DMS79 (cell line): ENCODE results near the gene WNT2.
"Not testable (repeated sequence)": the region's sequence is repeated elsewhere in the genome, so short reads cannot be mapped to it uniquely, and the experiment has no call there.

Experiments used
- DNase-seq: peaks from one replicate; lab custom pipeline; 2025; lab: John Stamatoyannopoulos, UW

WNT2 gene

DNA sequence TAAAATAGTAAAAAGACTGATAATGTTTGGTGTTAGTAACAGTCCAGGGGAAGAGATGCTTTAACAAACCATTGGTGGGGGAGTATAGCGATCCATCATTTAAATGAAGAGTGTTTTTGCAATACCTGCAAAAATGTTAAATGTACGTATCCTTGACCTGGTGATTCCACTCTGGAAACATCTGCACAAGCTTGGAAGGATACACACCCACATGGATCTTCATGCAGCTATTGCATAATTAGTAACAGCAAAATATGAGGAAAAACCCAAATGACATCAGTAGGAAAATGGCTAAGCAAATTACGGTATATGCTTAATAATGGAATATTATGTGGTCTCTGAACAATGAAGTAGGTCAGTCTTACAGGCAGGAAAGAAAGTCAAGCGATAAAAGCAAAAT, 20.5 kb downstream of the WNT2 start:
- no peak for DNase-seq

GRCh38 chr7:117300506-117300905, 22.4 kb downstream of the WNT2 start:
- DNase-seq: not testable (repeated sequence)

GRCh38 chr7:117297606-117298005, 25.3 kb downstream of the WNT2 start:
- DNase-seq: no peak

- peak; percentile 32 for DNase-seq
These were observed 26.8 kb downstream of the WNT2 start for GRCh38 chr7:117296066-117296465.

DNA sequence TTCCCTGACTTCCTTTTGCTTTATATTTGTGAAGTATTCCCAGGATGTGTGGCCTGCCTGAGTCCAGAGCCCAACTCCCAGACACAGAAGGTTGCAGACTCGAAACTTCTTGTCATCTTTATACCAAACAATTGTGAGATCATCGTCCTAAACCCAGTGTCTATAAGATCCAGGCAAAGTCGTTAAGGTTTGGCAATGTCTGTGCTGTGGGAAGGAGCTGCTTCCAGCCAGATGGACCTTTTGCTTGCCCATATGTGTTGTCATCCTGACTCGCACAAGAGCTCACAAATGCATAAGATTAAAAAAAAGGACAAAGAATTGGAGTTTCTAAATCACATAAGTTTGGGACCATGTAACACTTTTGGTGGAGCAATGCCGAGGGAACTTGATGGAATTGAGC, 37.0 kb downstream of the WNT2 start:
- no peak for DNase-seq

GRCh38 chr7:117284692-117285091, 38.2 kb downstream of the WNT2 start:
- no peak for DNase-seq

- no peak for DNase-seq
These were observed 39.1 kb downstream of the WNT2 start for GRCh38 chr7:117283779-117284178.

DNA sequence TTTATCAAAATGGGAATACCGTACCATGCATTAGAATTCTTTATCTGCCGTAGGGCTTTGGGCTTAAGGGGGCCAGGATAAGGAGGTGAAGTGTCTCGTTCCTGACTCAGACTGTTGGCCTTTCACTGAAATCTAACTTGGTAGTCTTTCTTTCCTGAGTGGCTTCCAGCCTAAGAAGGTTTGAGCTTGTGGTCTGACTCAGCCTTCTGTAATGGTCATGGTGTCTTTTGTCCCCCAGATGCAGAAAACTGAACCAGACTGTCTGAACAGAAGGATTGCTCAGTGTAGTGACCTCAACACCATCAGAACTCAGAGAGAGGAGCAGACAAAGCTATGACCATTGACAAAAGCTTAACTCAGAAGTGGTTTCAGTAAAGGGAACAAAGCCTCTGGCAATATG, 39.5 kb downstream of the WNT2 start:
- DNase-seq: no peak

GRCh38 chr7:117282239-117282812, 40.5 kb downstream of the WNT2 start:
- no peak for DNase-seq

GRCh38 chr7:117281562-117281961, 41.3 kb downstream of the WNT2 start:
- peak; percentile 92 for DNase-seq

DNA sequence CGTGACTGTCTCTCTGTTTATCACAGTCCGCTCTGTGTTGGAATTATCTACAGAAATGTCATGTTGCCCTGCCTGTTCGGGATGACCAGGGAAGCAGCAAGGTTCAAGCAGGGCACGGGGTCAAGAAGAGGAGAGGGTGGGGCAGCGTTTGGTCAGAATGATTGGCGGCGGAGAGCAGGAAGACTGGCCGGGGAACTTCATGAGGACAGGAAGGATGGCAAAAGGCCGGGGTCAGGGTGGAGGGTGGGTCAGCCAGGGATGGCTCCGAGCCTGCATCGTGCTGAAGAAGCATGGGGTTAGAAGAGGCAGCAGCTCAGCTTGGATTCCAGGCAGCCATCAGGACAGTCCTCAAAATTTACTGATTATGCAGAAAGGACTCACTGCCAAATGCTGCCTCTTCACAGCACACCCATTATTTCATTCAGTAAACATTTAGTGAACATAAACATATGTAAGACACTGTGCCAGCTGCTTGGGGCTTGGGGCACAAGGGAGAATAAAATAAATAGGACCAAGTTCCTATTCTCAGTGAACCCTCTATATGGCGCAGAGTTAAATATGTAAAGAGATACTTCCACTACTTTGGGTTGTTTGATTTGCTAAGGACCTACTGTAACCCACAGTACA, 42.8 kb downstream of the WNT2 start:
- no peak for DNase-seq

- DNase-seq: no peak
These were observed 43.7 kb downstream of the WNT2 start for GRCh38 chr7:117279203-117279602.

- no peak for DNase-seq
These were observed 44.8 kb downstream of the WNT2 start for GRCh38 chr7:117278040-117278439.

DNA sequence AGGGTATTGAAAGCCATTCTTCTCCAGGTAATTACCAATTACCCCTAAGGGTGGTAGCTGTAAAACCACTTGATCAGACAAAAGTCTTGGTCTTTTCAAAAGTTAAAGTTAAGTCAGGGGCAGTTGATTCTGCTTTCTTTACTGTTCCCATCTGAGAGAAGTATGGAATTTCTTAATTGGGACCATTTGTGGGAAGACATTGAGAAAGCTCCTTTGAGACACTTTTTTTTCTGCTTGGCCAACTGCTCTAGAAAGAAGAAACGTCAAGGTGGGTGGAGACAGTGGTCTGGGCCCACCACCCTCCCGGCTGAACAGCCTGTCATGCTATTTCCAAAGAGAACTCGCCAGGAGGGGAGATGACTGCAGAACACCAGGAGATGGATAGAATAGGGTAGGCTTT, 45.3 kb downstream of the WNT2 start:
- no peak for DNase-seq

DNA sequence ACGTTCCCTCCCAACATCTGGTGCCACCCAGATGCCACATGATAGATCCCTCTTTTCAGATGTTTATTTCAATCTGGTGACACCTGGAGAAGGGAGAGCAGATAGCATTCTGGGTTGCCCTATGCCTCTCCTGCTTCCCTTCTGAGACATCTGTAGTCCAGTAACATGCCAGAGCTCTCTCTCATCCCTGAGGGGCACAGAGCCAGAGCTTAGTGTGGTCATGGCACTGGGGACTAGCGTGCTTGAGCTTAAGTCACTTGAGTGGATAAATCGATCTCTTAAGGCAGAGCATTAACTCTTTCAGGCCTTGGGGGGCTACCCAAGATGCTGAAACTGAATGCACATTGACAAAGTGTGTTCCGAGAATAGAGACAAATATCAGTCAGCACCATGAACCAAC, 47.9 kb downstream of the WNT2 start:
- peak; percentile 55 for DNase-seq

DNA sequence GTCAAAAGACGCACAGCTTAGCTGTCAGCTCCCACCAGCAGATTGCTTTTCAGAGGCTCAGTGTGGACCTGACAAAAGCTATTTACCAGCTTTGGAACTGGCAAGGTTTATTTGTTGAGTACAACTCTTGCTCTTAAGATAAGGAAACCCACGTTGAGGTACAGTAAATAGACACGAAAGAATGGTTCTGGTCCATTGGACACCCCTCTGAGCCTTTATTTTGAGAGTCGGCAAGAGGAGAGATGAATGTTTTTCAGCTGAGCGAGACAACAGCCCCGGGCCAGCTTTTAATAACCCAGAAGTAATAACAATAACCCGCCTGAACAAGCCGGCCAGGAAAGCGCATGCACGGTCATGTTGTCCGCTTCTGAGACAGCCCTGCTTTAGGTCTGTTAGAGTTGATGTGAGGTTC, 49.0 kb downstream of the WNT2 start:
- peak; percentile 98 for DNase-seq

- DNase-seq: no peak
These were observed 49.5 kb downstream of the WNT2 start for GRCh38 chr7:117273325-117273724.

GRCh38 chr7:117272017-117272759, 50.7 kb downstream of the WNT2 start:
- DNase-seq: no peak

DNA sequence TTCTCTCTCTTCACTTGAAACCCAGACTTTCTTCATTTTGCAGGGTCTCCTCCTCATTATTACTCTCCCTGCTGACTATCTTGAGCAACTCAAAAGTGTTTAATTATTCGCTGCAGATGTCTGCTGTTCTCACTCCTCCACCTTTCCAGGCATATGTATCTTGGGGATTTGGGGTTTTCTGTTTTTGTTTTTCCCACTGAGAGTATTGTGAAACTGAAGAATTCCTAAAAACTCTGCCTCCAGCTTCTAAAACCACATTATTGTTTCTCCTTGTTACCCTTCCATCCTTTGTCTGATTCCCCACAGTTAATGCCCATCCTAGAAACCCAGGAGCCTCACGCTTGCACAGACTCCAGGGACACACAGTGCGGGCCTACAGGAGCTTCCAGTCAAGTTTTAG, 51.3 kb downstream of the WNT2 start:
- no peak for DNase-seq

GRCh38 chr7:117270371-117270770, 52.5 kb downstream of the WNT2 start:
- DNase-seq: no peak

- no peak for DNase-seq
These were observed 53.0 kb downstream of the WNT2 start for GRCh38 chr7:117269886-117270285.

- DNase-seq: no peak
These were observed 53.4 kb downstream of the WNT2 start for GRCh38 chr7:117269417-117269816.

- DNase-seq: no peak
These were observed 58.1 kb downstream of the WNT2 start for GRCh38 chr7:117264716-117265115.

DNA sequence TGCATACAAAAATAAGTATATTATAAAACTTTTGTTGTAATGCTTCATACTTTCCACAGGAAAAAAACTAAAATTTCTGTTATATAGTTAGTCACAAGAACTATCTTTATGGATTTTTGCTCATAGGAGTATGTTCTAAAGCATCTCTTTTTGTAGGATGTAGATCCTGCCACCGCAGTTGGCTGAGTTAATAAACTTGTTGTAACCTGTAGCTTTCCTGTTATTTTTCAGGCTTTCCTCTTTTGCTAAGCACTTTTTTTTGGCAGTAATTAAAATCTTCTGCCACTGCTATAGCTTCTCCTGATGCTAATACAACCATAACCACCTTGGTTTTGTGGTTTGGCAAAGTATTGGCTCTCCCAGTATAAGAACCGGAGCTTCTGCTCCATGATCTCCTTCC, 60.3 kb downstream of the WNT2 start:
- DNase-seq: no peak
